GM21367 (cell line): Measurements from ENCODE around the gene OPHN1.
"Not testable (repeated sequence)": the region's sequence is repeated elsewhere in the genome, so short reads cannot be mapped to it uniquely, and the experiment has no call there.

Experiments
- ATAC-seq: cut with Tn5 transposase; IDR thresholded peaks from one replicate; pipeline ENCODE4 v1.9.1; 2021; ENCODE audit not compliant: unreplicated experiment

OPHN1 gene

GRCh38 chrX:68365341-68365740, 68.0 kb downstream of the OPHN1 start:
- ATAC-seq: no peak

- no peak for ATAC-seq
Observed at GRCh38 chrX:68363984-68364383, 69.3 kb downstream of the OPHN1 start.

GRCh38 chrX:68358679-68359078, 74.6 kb downstream of the OPHN1 start:
- ATAC-seq: no peak

GRCh38 chrX:68355629-68355920, 77.7 kb downstream of the OPHN1 start:
- no peak for ATAC-seq

- no peak for ATAC-seq
Observed at GRCh38 chrX:68354879-68355628, 78.2 kb downstream of the OPHN1 start.

- no peak for ATAC-seq
Observed at GRCh38 chrX:68345025-68345424, 88.3 kb downstream of the OPHN1 start.

GRCh38 chrX:68343551-68343950, 89.7 kb downstream of the OPHN1 start:
- ATAC-seq: no peak

GRCh38 chrX:68332201-68332731, 101.0 kb downstream of the OPHN1 start:
- no peak for ATAC-seq

GRCh38 chrX:68326841-68327240, 106.5 kb downstream of the OPHN1 start:
- ATAC-seq: not testable (repeated sequence)

GRCh38 chrX:68307769-68308168, 125.5 kb downstream of the OPHN1 start:
- no peak for ATAC-seq

GRCh38 chrX:68304602-68305001, 128.7 kb downstream of the OPHN1 start:
- no peak for ATAC-seq

GRCh38 chrX:68299898-68300297, 133.4 kb downstream of the OPHN1 start:
- ATAC-seq: no peak

GRCh38 chrX:68292471-68292870, 140.8 kb downstream of the OPHN1 start:
- ATAC-seq: no peak

- ATAC-seq: no peak
Observed at GRCh38 chrX:68288127-68288526, 145.2 kb downstream of the OPHN1 start.

- no peak for ATAC-seq
Observed at GRCh38 chrX:68287419-68287818, 145.9 kb downstream of the OPHN1 start.

- ATAC-seq: no peak
Observed at GRCh38 chrX:68286980-68287379, 146.3 kb downstream of the OPHN1 start.

- ATAC-seq: no peak
Observed at GRCh38 chrX:68286076-68286475, 147.2 kb downstream of the OPHN1 start.

GRCh38 chrX:68284281-68284904, 148.9 kb downstream of the OPHN1 start:
- ATAC-seq: no peak

- ATAC-seq: no peak
Observed at GRCh38 chrX:68273887-68274286, 159.4 kb downstream of the OPHN1 start.

GRCh38 chrX:68264793-68265192, 168.5 kb downstream of the OPHN1 start:
- not testable (repeated sequence) for ATAC-seq

GRCh38 chrX:68261060-68261672, 172.1 kb downstream of the OPHN1 start:
- ATAC-seq: no peak

- no peak for ATAC-seq
Observed at GRCh38 chrX:68256990-68257389, 176.3 kb downstream of the OPHN1 start.
